ENCODE measurements around the gene EXOC8. TPM values are rescaled to one million over a fixed set of nuclear protein-coding genes. Genes with fewer than 3 reads are reported as not detected.

The EXOC8 gene
- total RNA-seq (10 to 100 TPM; 29.8 to 35.9 TPM), total RNA-seq (97.6 to 112 reads per million in 2 donors)

- peak within 1 kb of the TSS; percentile 95 for H3K4me3 Mint-ChIP-seq
- peaks cover 40% of the 10 kb centered on the region for H3K4me1 Mint-ChIP-seq
- H3K9me3 ChIP-seq (ENCODE audit: control insufficient read depth, low read length, poor library complexity, severe bottlenecking) = no peaks in the 10 kb centered on the region
- H3K27ac Mint-ChIP-seq = peak within 1 kb of the TSS; percentile 98
- ATAC-seq = peak; percentile 81
- H3K27me3 Mint-ChIP-seq = no peaks in the 10 kb centered on the region
- H3K36me3 Mint-ChIP-seq (ENCODE audit: low read depth) = peaks cover 8% of the 10 kb centered on the region
- peak; percentile 93 to 99 (median 97) for DNase-seq
Measured at GRCh38 chr1:231337472-231338269, at the start of gene EXOC8. EXOC8 (minus strand) TSS chr1:231337852; CDS start chr1:231337745, 107 bp downstream.

GRCh38 chr1:231386466-231386865 is 48.8 kb upstream of the EXOC8 start:
- no peaks in the 10 kb centered on the region for H3K36me3 Mint-ChIP-seq (ENCODE audit: low read depth)
- no peak overlapping the region for H3K27ac Mint-ChIP-seq
- H3K27me3 Mint-ChIP-seq = no peaks in the 10 kb centered on the region
- H3K4me3 Mint-ChIP-seq = no peak overlapping the region
- H3K9me3 ChIP-seq (ENCODE audit: control insufficient read depth, low read length, poor library complexity, severe bottlenecking) = no peaks in the 10 kb centered on the region
- ATAC-seq (no peak), DNase-seq (no peak)
- H3K4me1 Mint-ChIP-seq = peaks cover 28% of the 10 kb centered on the region

- no peaks in the 10 kb centered on the region for H3K27me3 Mint-ChIP-seq
- no peaks in the 10 kb centered on the region for H3K9me3 ChIP-seq (ENCODE audit: control insufficient read depth, low read length, poor library complexity, severe bottlenecking)
- no peak overlapping the region for H3K4me3 Mint-ChIP-seq
- DNase-seq (no peak), ATAC-seq (no peak)
- peaks cover 30% of the 10 kb centered on the region for H3K4me1 Mint-ChIP-seq
- H3K36me3 Mint-ChIP-seq (ENCODE audit: low read depth) = no peaks in the 10 kb centered on the region
- H3K27ac Mint-ChIP-seq = no peak overlapping the region
Measured at GRCh38 chr1:231385416-231385748, 47.7 kb upstream of the EXOC8 start.

GRCh38 chr1:231384696-231385415 is 47.2 kb upstream of the EXOC8 start:
- Mint-ChIP-seq H3K27me3 (no peaks in the 10 kb centered on the region), H3K27ac (no peak overlapping the region), H3K36me3 (ENCODE audit: low read depth) (no peaks in the 10 kb centered on the region), H3K4me1 (peaks cover 26% of the 10 kb centered on the region), H3K4me3 (no peak overlapping the region)
- no peaks in the 10 kb centered on the region for H3K9me3 ChIP-seq (ENCODE audit: control insufficient read depth, low read length, poor library complexity, severe bottlenecking)
- ATAC-seq (no peak), DNase-seq (no peak)

- peaks cover 33% of the 10 kb centered on the region for H3K4me1 Mint-ChIP-seq
- ATAC-seq (no peak), DNase-seq (no peak)
Measured at GRCh38 chr1:231383159-231383860, 45.7 kb upstream of the EXOC8 start.

GRCh38 chr1:231382426-231382825 is 44.8 kb upstream of the EXOC8 start:
- H3K36me3 Mint-ChIP-seq (ENCODE audit: low read depth) = no peaks in the 10 kb centered on the region
- H3K4me1 Mint-ChIP-seq = peaks cover 32% of the 10 kb centered on the region
- ATAC-seq (no peak), DNase-seq (no peak)
- H3K9me3 ChIP-seq (ENCODE audit: control insufficient read depth, low read length, poor library complexity, severe bottlenecking) = no peaks in the 10 kb centered on the region
- H3K27ac Mint-ChIP-seq = no peak overlapping the region
- H3K27me3 Mint-ChIP-seq = no peaks in the 10 kb centered on the region
- H3K4me3 Mint-ChIP-seq = no peak overlapping the region

More at GRCh38 chr1:231383159-231383860, 45.7 kb upstream of the EXOC8 start:
- Mint-ChIP-seq H3K27me3 (no peaks in the 10 kb centered on the region), H3K36me3 (ENCODE audit: low read depth) (no peaks in the 10 kb centered on the region), H3K27ac (no peak overlapping the region), H3K4me3 (no peak overlapping the region)
- no peaks in the 10 kb centered on the region for H3K9me3 ChIP-seq (ENCODE audit: control insufficient read depth, low read length, poor library complexity, severe bottlenecking)

- no peaks in the 10 kb centered on the region for H3K27me3 Mint-ChIP-seq
- H3K9me3 ChIP-seq (ENCODE audit: control insufficient read depth, low read length, poor library complexity, severe bottlenecking) = no peaks in the 10 kb centered on the region
- H3K36me3 Mint-ChIP-seq (ENCODE audit: low read depth) = no peaks in the 10 kb centered on the region
- no peak overlapping the region for H3K4me3 Mint-ChIP-seq
- ATAC-seq (no peak), DNase-seq (no peak)
- no peak overlapping the region for H3K27ac Mint-ChIP-seq
- peaks cover 35% of the 10 kb centered on the region for H3K4me1 Mint-ChIP-seq
Measured at GRCh38 chr1:231381729-231382128, 44.1 kb upstream of the EXOC8 start.

GRCh38 chr1:231376875-231377549 is 39.4 kb upstream of the EXOC8 start:
- Mint-ChIP-seq H3K4me3 (peak overlapping the region; percentile 31), H3K4me1 (peaks cover 38% of the 10 kb centered on the region), H3K27ac (peak overlapping the region; percentile 92), H3K36me3 (ENCODE audit: low read depth) (no peaks in the 10 kb centered on the region), H3K27me3 (no peaks in the 10 kb centered on the region)
- no peaks in the 10 kb centered on the region for H3K9me3 ChIP-seq (ENCODE audit: control insufficient read depth, low read length, poor library complexity, severe bottlenecking)
- DNase-seq (no peak), ATAC-seq (peak; percentile 45)

- no peaks in the 10 kb centered on the region for H3K36me3 Mint-ChIP-seq (ENCODE audit: low read depth)
- ATAC-seq (no peak), DNase-seq (no peak)
- no peaks in the 10 kb centered on the region for H3K9me3 ChIP-seq (ENCODE audit: control insufficient read depth, low read length, poor library complexity, severe bottlenecking)
- peak overlapping the region; percentile 92 for H3K27ac Mint-ChIP-seq
- H3K4me1 Mint-ChIP-seq = peaks cover 35% of the 10 kb centered on the region
- no peaks in the 10 kb centered on the region for H3K27me3 Mint-ChIP-seq
- H3K4me3 Mint-ChIP-seq = no peak overlapping the region
Measured at GRCh38 chr1:231376101-231376500, 38.4 kb upstream of the EXOC8 start.

- H3K36me3 Mint-ChIP-seq (ENCODE audit: low read depth) = no peaks in the 10 kb centered on the region
- DNase-seq (no peak), ATAC-seq (no peak)
- H3K9me3 ChIP-seq (ENCODE audit: control insufficient read depth, low read length, poor library complexity, severe bottlenecking) = no peaks in the 10 kb centered on the region
- no peak overlapping the region for H3K4me3 Mint-ChIP-seq
- H3K4me1 Mint-ChIP-seq = peaks cover 30% of the 10 kb centered on the region
- no peak overlapping the region for H3K27ac Mint-ChIP-seq
- H3K27me3 Mint-ChIP-seq = no peaks in the 10 kb centered on the region
Measured at GRCh38 chr1:231374394-231374793, 36.7 kb upstream of the EXOC8 start.

GRCh38 chr1:231372501-231372900 is 34.8 kb upstream of the EXOC8 start:
- DNase-seq (no peak), ATAC-seq (no peak)
- no peaks in the 10 kb centered on the region for H3K9me3 ChIP-seq (ENCODE audit: control insufficient read depth, low read length, poor library complexity, severe bottlenecking)
- Mint-ChIP-seq H3K4me3 (no peak overlapping the region), H3K27me3 (no peaks in the 10 kb centered on the region), H3K4me1 (peaks cover 19% of the 10 kb centered on the region), H3K27ac (no peak overlapping the region), H3K36me3 (ENCODE audit: low read depth) (peaks cover 2% of the 10 kb centered on the region)

GRCh38 chr1:231369282-231369681 is 31.6 kb upstream of the EXOC8 start:
- Mint-ChIP-seq H3K36me3 (ENCODE audit: low read depth) (peaks cover 6% of the 10 kb centered on the region), H3K4me3 (no peak overlapping the region), H3K27me3 (no peaks in the 10 kb centered on the region), H3K27ac (peak overlapping the region; percentile 88), H3K4me1 (peaks cover 10% of the 10 kb centered on the region)
- DNase-seq (no peak), ATAC-seq (no peak)
- H3K9me3 ChIP-seq (ENCODE audit: control insufficient read depth, low read length, poor library complexity, severe bottlenecking) = no peaks in the 10 kb centered on the region

GRCh38 chr1:231364192-231364591 is 26.5 kb upstream of the EXOC8 start:
- H3K36me3 Mint-ChIP-seq (ENCODE audit: low read depth) = peaks cover 6% of the 10 kb centered on the region

More at GRCh38 chr1:231364192-231364591, 26.5 kb upstream of the EXOC8 start:
- ATAC-seq = no peak
- no peak for DNase-seq
- Mint-ChIP-seq H3K27ac (peak overlapping the region; percentile 49), H3K27me3 (no peaks in the 10 kb centered on the region), H3K4me1 (peaks cover 14% of the 10 kb centered on the region), H3K4me3 (peak overlapping the region; percentile 33)
- no peaks in the 10 kb centered on the region for H3K9me3 ChIP-seq (ENCODE audit: control insufficient read depth, low read length, poor library complexity, severe bottlenecking)
